ENCODE results near the gene CASP3. TPM values are rescaled to one million over a fixed set of nuclear protein-coding genes. Genes with fewer than 3 reads are reported as not detected.

The CASP3 gene
- total RNA-seq, 3 donors from 2014 or later (not counting 1 experiment from before 2014, with no cell fraction given): 20.9 to 35.1 (median 30.2) TPM

GRCh38 chr4:184587221-184587620, 62.0 kb downstream of the CASP3 start:
- H3K27me3 ChIP-seq (ENCODE audit: control insufficient read depth, insufficient read depth, low read length): no peaks in the 10 kb centered on the region
- H3K4me1 ChIP-seq (ENCODE audit: control insufficient read depth, insufficient read depth, low read length): peaks cover 7% of the 10 kb centered on the region
- H3K9me3 ChIP-seq (ENCODE audit: control insufficient read depth, insufficient read depth, low read length): no peaks in the 10 kb centered on the region
- no peak for TF ChIP-seq CTCF (IDR thresholded peaks at IDR 0.05)
- H3K9me3 Mint-ChIP-seq: no peaks in the 10 kb centered on the region
- H3K27ac ChIP-seq (ENCODE audit: low read length): no peak overlapping the region
- no peak overlapping the region for H3K27ac Mint-ChIP-seq
- H3K4me3 Mint-ChIP-seq: no peak overlapping the region
- H3K4me1 Mint-ChIP-seq: peaks cover 15 to 16% of the 10 kb centered on the region in 2 donors
- no peaks in the 10 kb centered on the region for H3K27me3 Mint-ChIP-seq (ENCODE audit: low read depth in 2 of 2)
- H3K4me3 ChIP-seq (ENCODE audit: low read length): no peak overlapping the region
- H3K36me3 Mint-ChIP-seq: no peaks in the 10 kb centered on the region
- ATAC-seq (no peak), DNase-seq (no peak)
- intact Hi-C loops (cut with micrococcal nuclease): no loop called here
- 95% methylated on average over 5 of the region's 5 CpGs for WGBS (ENCODE audit: insufficient coverage)
- no peaks in the 10 kb centered on the region for H3K36me3 ChIP-seq (ENCODE audit: control insufficient read depth, insufficient read depth, low read length)

- Mint-ChIP-seq H3K4me1 (peaks cover 15 to 16% of the 10 kb centered on the region in 2 donors), H3K27me3 (ENCODE audit: low read depth in 2 of 2) (no peaks in the 10 kb centered on the region), H3K4me3 (no peak overlapping the region), H3K27ac (peak overlapping the region; percentile 43 to 49), H3K9me3 (no peaks in the 10 kb centered on the region), H3K36me3 (no peaks in the 10 kb centered on the region)
- H3K4me3 ChIP-seq (ENCODE audit: low read length): no peak overlapping the region
- peaks cover 7% of the 10 kb centered on the region for H3K4me1 ChIP-seq (ENCODE audit: control insufficient read depth, insufficient read depth, low read length)
- DNase-seq: peak in 1 of 2 donors; percentile 55
- intact Hi-C loops (cut with micrococcal nuclease): no loop called here
- 42% methylated on average over 9 of the region's 9 CpGs for WGBS (ENCODE audit: insufficient coverage)
- H3K27ac ChIP-seq (ENCODE audit: low read length): no peak overlapping the region
- no peaks in the 10 kb centered on the region for H3K9me3 ChIP-seq (ENCODE audit: control insufficient read depth, insufficient read depth, low read length)
- no peaks in the 10 kb centered on the region for H3K36me3 ChIP-seq (ENCODE audit: control insufficient read depth, insufficient read depth, low read length)
- no peak for TF ChIP-seq CTCF (IDR thresholded peaks at IDR 0.05)
- no peaks in the 10 kb centered on the region for H3K27me3 ChIP-seq (ENCODE audit: control insufficient read depth, insufficient read depth, low read length)
- peak; percentile 59 to 84 (median 83) for ATAC-seq
Observed at GRCh38 chr4:184583738-184584502, 65.3 kb downstream of the CASP3 start.

Other genes with a start within 250 kb of the CASP3 start
- gene IRF2, start 174.9 kb downstream of the CASP3 start, total RNA-seq: 10 to 100 TPM; 50.6 to 68.5 (median 59.8) TPM
- gene PRIMPOL, start 291 bp upstream of the CASP3 start, total RNA-seq: 10 to 100 TPM; 13.2 to 17.9 (median 16.9) TPM
- 10 to 100 TPM in 2 of 3 donors, 1 to 10 TPM in 1; 6.5 to 12.1 (median 10.3) TPM for gene CENPU, start 84.6 kb upstream of the CASP3 start, total RNA-seq
- gene ACSL1, start 176.5 kb upstream of the CASP3 start, total RNA-seq: 10 to 100 TPM; 13.2 to 43.1 (median 13.3) TPM

Measured in natural killer cell (primary cell).